WTC11 (cell line): ENCODE results near the gene ROR2.

Experiments
- CREB1 ChIP-seq: sonication (generic); formaldehyde crosslinking; IDR thresholded peaks from 2 replicates; pipeline ENCODE4 v1.8.0; 2023; ENCODE audit warnings: mild to moderate bottlenecking, missing genetic modification reagents
- CTCF ChIP-seq: fragments of 200-600 bp; IDR thresholded peaks from 2 replicates; pipeline ENCODE4 v1.8.0; 2022; ENCODE audit warnings: antibody characterized with exemption
- GRHL2 ChIP-seq: fragments of 250-450 bp; sonication (Bioruptor Pico); IDR thresholded peaks from 2 replicates; pipeline ENCODE4 v1.8.0; 2022; ENCODE audit warnings: mild to moderate bottlenecking, moderate library complexity; ENCODE audit not compliant: insufficient replicate concordance, severe bottlenecking
- MAX ChIP-seq: sonication (generic); formaldehyde crosslinking; IDR thresholded peaks from 2 replicates; pipeline ENCODE4 v1.8.0; 2022; ENCODE audit warnings: mild to moderate bottlenecking, missing genetic modification reagents
- NR3C1 ChIP-seq: sonication (generic); formaldehyde crosslinking; conservative IDR thresholded peaks from 2 replicates; pipeline ENCODE4 v1.8.1; 2023; ENCODE audit warnings: low read depth, mild to moderate bottlenecking, missing genetic modification reagents
- TP53 ChIP-seq: sonication (generic); formaldehyde crosslinking; IDR thresholded peaks from 2 replicates; pipeline ENCODE4 v1.8.1; 2023; ENCODE audit warnings: mild to moderate bottlenecking, missing genetic modification reagents
- TF ChIP-seq, protein P1 (sequence below): sonication (generic); formaldehyde crosslinking; IDR thresholded peaks from 2 replicates; pipeline ENCODE4 v1.8.0; 2023; ENCODE audit warnings: missing genetic modification reagents
- TF ChIP-seq, protein P2 (sequence below): fragments of 250-450 bp; sonication (Bioruptor Pico); IDR thresholded peaks from 2 replicates; pipeline ENCODE4 v1.9.0; 2021; ENCODE audit warnings: mild to moderate bottlenecking

- TF ChIP-seq CTCF (no peak), NR3C1 (CRISPR knock-in tag) (no peak), MAX (CRISPR knock-in tag) (no peak), TP53 (CRISPR knock-in tag) (no peak), GRHL2 (CRISPR knock-in tag) (no peak), CREB1 (CRISPR knock-in tag) (no peak)
- TF ChIP-seq, protein P1, sequence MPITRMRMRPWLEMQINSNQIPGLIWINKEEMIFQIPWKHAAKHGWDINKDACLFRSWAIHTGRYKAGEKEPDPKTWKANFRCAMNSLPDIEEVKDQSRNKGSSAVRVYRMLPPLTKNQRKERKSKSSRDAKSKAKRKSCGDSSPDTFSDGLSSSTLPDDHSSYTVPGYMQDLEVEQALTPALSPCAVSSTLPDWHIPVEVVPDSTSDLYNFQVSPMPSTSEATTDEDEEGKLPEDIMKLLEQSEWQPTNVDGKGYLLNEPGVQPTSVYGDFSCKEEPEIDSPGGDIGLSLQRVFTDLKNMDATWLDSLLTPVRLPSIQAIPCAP (CRISPR knock-in tag) = no peak
- TF ChIP-seq, protein P2, sequence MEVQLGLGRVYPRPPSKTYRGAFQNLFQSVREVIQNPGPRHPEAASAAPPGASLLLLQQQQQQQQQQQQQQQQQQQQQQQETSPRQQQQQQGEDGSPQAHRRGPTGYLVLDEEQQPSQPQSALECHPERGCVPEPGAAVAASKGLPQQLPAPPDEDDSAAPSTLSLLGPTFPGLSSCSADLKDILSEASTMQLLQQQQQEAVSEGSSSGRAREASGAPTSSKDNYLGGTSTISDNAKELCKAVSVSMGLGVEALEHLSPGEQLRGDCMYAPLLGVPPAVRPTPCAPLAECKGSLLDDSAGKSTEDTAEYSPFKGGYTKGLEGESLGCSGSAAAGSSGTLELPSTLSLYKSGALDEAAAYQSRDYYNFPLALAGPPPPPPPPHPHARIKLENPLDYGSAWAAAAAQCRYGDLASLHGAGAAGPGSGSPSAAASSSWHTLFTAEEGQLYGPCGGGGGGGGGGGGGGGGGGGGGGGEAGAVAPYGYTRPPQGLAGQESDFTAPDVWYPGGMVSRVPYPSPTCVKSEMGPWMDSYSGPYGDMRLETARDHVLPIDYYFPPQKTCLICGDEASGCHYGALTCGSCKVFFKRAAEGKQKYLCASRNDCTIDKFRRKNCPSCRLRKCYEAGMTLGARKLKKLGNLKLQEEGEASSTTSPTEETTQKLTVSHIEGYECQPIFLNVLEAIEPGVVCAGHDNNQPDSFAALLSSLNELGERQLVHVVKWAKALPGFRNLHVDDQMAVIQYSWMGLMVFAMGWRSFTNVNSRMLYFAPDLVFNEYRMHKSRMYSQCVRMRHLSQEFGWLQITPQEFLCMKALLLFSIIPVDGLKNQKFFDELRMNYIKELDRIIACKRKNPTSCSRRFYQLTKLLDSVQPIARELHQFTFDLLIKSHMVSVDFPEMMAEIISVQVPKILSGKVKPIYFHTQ (CRISPR knock-in tag) = no peak
Measured at GRCh38 chr9:91583161-91583875, 366.7 kb downstream of the ROR2 start.
